PC-9 (cell line): ENCODE measurements around the gene LRRC46. TPM values are rescaled to one million over a fixed set of nuclear protein-coding genes. Genes with fewer than 3 reads are reported as not detected.

ENCODE experiments used
- BruUV-seq: library from RNA; stranded (reverse); fragments of 400-500 nt; replicated peaks from 2 replicates; lab custom pipeline; 2021; lab: Mats Ljungman, UMichigan
- CTCF ChIA-PET: fragments of 300-600 bp; sonication (Branson Sonifier 250); formaldehyde crosslinking; loops from one replicate; lab custom pipeline; 2022; ENCODE audit warnings: antibody characterized with exemption; lab: Charles Lee
- POLR2A ChIA-PET: fragments of 300-600 bp; sonication (Branson Sonifier 250); formaldehyde crosslinking; loops from one replicate; lab custom pipeline; 2022; ENCODE audit warnings: antibody characterized with exemption; ENCODE audit not compliant: unreplicated experiment; lab: Charles Lee
- DNase-seq, 2 experiments: peaks; one replicate each; pipeline versions ENCODE4 v3.0.0 to v3.0.0-alpha.2; 2015 to 2022; ENCODE audit warnings: mixed read lengths in 1 of 2
- H2AFZ ChIP-seq: fragments of 200-600 bp; sonication (generic); 2 replicates; pipeline ENCODE4 v1.8.1; 2017; ENCODE audit warnings: antibody characterized with exemption
- H3F3A ChIP-seq: fragments of 200-600 bp; sonication (generic); 2 replicates; pipeline ENCODE4 v1.8.1; 2017; ENCODE audit warnings: antibody characterized with exemption, mild to moderate bottlenecking, low read depth; ENCODE audit not compliant: insufficient read depth
- H3K27ac ChIP-seq: fragments of 200-600 bp; sonication (generic); 2 replicates; pipeline ENCODE4 v1.6.1; 2016; ENCODE audit warnings: mixed run types
- H3K27me3 ChIP-seq: fragments of 200-600 bp; sonication (generic); 2 replicates; pipeline ENCODE4 v1.6.1; 2016; ENCODE audit warnings: low read depth, mixed run types; ENCODE audit not compliant: insufficient read depth
- H3K36me3 ChIP-seq: fragments of 200-600 bp; sonication (generic); 2 replicates; pipeline ENCODE4 v1.6.1; 2016; ENCODE audit warnings: low read depth, mixed run types
- H3K4me1 ChIP-seq: fragments of 200-600 bp; sonication (generic); replicated peaks from 2 replicates; pipeline ENCODE4 v1.6.1; 2016; ENCODE audit warnings: mixed run types; ENCODE audit not compliant: insufficient read depth
- H3K4me2 ChIP-seq: fragments of 200-600 bp; sonication (generic); 2 replicates; pipeline ENCODE4 v1.6.1; 2017; ENCODE audit warnings: mixed run types
- H3K4me3 ChIP-seq: fragments of 200-600 bp; sonication (generic); 2 replicates; pipeline ENCODE4 v1.6.1; 2016; ENCODE audit warnings: mixed run types
- H3K79me2 ChIP-seq: fragments of 200-600 bp; sonication (generic); 2 replicates; pipeline ENCODE4 v1.6.1; 2017; ENCODE audit warnings: low read depth, mixed run types
- H3K9me2 ChIP-seq: fragments of 200-600 bp; sonication (generic); 2 replicates; pipeline ENCODE4 v1.8.1; 2017; ENCODE audit warnings: mild to moderate bottlenecking; ENCODE audit not compliant: insufficient read depth
- H3K9me3 ChIP-seq: fragments of 200-600 bp; sonication (generic); 2 replicates; pipeline ENCODE4 v1.8.1; 2016; ENCODE audit warnings: low read depth; ENCODE audit not compliant: insufficient read depth
- H4K20me1 ChIP-seq: fragments of 200-600 bp; sonication (generic); 2 replicates; pipeline ENCODE4 v1.8.1; 2017; ENCODE audit not compliant: insufficient read depth
- EZH2 ChIP-seq: fragments of 200-600 bp; sonication (generic); IDR thresholded peaks from 2 replicates; pipeline ENCODE4 v1.8.0; 2017; ENCODE audit warnings: antibody characterized with exemption, low read depth
- intact Hi-C: fragments of 100-400 bp; cut with micrococcal nuclease; formaldehyde crosslinking; loops from one replicate; pipeline ENCODE4 v1.10.0; 2022; ENCODE audit not compliant: unreplicated experiment
- total RNA-seq: library from RNA; stranded (reverse); gene quantifications from 2 replicates; pipeline ENCODE4 v1.2.3, GENCODE V29; 2021
- TF ChIP-seq, protein P1 (sequence below): fragments of 200-600 bp; sonication (generic); conservative IDR thresholded peaks from 2 replicates; pipeline ENCODE4 v1.6.1; 2017; ENCODE audit warnings: mixed run types, antibody characterized with exemption, mild to moderate bottlenecking, moderate library complexity

The LRRC46 gene
- total RNA-seq, 1 experiment from 2014 or later: 1.9 TPM

DNA sequence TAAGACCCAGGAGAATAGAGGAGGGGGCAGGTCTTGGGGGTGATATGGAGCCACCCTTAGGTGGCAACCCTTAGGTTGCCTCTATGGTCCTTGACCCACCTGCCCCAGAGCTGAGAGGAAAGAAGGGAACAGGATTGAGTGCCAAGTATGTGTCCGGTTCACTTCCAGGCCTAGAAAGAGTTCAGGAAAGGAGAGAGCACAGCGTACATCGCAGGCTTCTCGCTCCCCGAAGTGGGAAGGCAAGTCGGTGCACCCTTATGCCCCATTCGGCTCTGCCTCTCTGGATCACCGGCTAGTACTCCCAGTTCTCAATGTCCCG is 18.9 kb downstream of the LRRC46 start:
- peaks cover 8% of the 10 kb centered on the region; the same call in 1 of the 2 replicates for H4K20me1 ChIP-seq
- H3K4me3 ChIP-seq: peak overlapping the region; percentile 72
- TF ChIP-seq EZH2: no peak
- TF ChIP-seq, protein P1, sequence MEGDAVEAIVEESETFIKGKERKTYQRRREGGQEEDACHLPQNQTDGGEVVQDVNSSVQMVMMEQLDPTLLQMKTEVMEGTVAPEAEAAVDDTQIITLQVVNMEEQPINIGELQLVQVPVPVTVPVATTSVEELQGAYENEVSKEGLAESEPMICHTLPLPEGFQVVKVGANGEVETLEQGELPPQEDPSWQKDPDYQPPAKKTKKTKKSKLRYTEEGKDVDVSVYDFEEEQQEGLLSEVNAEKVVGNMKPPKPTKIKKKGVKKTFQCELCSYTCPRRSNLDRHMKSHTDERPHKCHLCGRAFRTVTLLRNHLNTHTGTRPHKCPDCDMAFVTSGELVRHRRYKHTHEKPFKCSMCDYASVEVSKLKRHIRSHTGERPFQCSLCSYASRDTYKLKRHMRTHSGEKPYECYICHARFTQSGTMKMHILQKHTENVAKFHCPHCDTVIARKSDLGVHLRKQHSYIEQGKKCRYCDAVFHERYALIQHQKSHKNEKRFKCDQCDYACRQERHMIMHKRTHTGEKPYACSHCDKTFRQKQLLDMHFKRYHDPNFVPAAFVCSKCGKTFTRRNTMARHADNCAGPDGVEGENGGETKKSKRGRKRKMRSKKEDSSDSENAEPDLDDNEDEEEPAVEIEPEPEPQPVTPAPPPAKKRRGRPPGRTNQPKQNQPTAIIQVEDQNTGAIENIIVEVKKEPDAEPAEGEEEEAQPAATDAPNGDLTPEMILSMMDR: no peak
- no peaks in the 10 kb centered on the region for H3K27me3 ChIP-seq
- ChIA-PET POLR2A (interaction anchor here (0.5 to 0.9 kb wide), 3 partner anchors 13 to 35 kb away, joined by 4 to 5 read pairs (median 4); no protein-coding TSS in a partner anchor), CTCF (interaction anchor here (0.7 to 1.7 kb wide), 2 partner anchors 39 to 121 kb away, joined by 5 to 6 read pairs; partner anchors contain the start of gene CDK5RAP3)
- no TSS peak for BruUV-seq
- H3K9me2 ChIP-seq: no peaks in the 10 kb centered on the region
- H3K27ac ChIP-seq: peak overlapping the region; percentile 55
- no peak for DNase-seq
- H3K9me3 ChIP-seq: no peaks in the 10 kb centered on the region
- intact Hi-C loops: no loop called here
- peaks cover 15% of the 10 kb centered on the region; the same call in 1 of the 2 replicates for H3F3A ChIP-seq
- peaks cover 55% of the 10 kb centered on the region for H3K79me2 ChIP-seq
- H3K36me3 ChIP-seq: peaks cover 10% of the 10 kb centered on the region; the same call in 1 of the 2 replicates
- peaks cover 39% of the 10 kb centered on the region for H3K4me1 ChIP-seq
- peak overlapping the region; percentile 80 for H2AFZ ChIP-seq
- peak overlapping the region; percentile 88 for H3K4me2 ChIP-seq

DNA sequence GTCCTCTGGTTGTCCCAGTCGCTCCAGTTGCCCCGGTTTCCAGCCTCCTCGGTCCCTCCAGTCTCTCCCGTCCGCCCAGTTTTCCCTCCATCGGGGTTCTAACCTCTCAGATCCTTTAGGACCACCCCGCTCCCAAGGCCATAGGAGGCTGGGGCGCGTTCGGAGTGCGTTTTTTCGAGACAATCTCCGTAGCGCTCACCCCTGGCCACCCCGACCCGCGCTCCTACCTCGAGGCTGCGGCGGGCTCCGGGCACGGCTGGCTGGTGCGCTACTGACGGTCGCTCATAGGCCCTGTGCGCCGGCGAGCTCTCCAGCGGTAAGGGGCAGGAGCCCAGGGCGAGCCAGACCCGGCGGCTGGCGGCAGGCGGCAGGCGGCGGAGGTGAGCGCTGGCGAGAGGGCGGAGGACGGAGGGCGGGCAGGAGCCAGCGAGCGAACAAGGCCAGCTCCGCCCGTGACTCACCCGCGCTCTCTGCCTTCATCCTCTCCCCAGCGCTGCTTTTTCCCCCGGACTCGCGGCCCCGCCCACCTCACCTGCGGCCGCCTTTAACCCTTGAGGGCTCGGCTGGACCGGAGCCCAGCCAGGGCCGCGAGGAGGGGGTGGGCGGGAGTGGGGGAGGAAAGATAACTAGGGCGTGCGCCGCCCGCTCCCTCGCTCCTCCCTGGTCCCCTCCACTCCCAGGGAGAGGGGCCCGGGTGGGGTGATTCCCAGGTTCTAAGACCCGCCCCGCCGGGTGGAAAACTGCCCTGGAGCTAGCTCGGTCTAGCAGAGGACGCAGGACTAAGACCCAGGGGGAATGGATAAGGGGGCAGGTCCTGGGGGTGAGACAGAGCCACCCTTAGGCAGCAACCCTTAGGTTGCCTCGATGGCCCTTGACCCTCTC is 19.5 kb downstream of the LRRC46 start, which contains the start of gene SP6:
TSS of gene SP6 (minus strand) at position 472 of the 882 bp plus-strand sequence. CDS start 2,734 bp downstream, outside the sequence.
- no peaks in the 10 kb centered on the region for H3K9me3 ChIP-seq
- H3K4me2 ChIP-seq: peak within 1 kb of the TSS; percentile 88
- peaks cover 49% of the 10 kb centered on the region for H3K79me2 ChIP-seq
- ChIA-PET POLR2A (interaction anchor here (0.5 to 0.9 kb wide), 4 partner anchors 12 to 34 kb away, joined by 3 to 5 read pairs (median 4); no protein-coding TSS in a partner anchor), CTCF (interaction anchor here (0.7 to 1.7 kb wide), 2 partner anchors 39 to 120 kb away, joined by 5 to 6 read pairs; partner anchors contain the start of gene CDK5RAP3)
- H3K27ac ChIP-seq: peak within 1 kb of the TSS; percentile 55
- no peak for TF ChIP-seq EZH2
- TF ChIP-seq, protein P1: no peak; the same call in 1 of the 2 replicates
- H3K4me3 ChIP-seq: peak within 1 kb of the TSS; percentile 72
- DNase-seq: peak; percentile 86 to 88
- intact Hi-C loops: loop anchor here (1.0 kb wide), 1 partner anchor 34 kb away; no protein-coding TSS in a partner anchor
- peaks cover 8% of the 10 kb centered on the region; the same call in 1 of the 2 replicates for H4K20me1 ChIP-seq
- no peaks in the 10 kb centered on the region for H3K9me2 ChIP-seq
- H2AFZ ChIP-seq: peak within 1 kb of the TSS; percentile 80
- peaks cover 8% of the 10 kb centered on the region; the same call in 1 of the 2 replicates for H3K36me3 ChIP-seq
- peaks cover 33% of the 10 kb centered on the region for H3K4me1 ChIP-seq
- BruUV-seq: no TSS peak
- peaks cover 9% of the 10 kb centered on the region; the same call in 1 of the 2 replicates for H3F3A ChIP-seq
- H3K27me3 ChIP-seq: no peaks in the 10 kb centered on the region

DNA sequence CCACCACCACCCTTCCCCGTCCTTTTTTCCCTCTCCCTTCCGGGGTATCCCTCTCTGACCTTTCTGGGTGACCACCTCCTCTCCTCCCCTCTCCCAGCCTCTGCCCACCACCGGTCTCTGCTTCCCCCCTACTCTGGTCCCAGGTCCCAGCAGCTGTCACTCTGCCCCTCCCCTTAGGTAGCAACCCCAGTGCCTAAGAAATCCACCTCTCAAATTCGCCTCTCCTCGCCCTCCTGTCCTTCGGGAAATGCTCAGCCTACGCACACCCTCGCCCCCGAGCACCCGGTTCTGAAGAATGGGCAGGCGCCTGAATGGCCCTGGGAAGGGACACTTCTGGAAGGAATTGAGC is 20.3 kb downstream of the LRRC46 start:
- Histone ChIP-seq H4K20me1 (peaks cover 8% of the 10 kb centered on the region; the same call in 1 of the 2 replicates), H3K4me2 (0 out of 2 replicates have a peak overlapping the region, but pooled peaks have one; percentile 27), H2AFZ (no peak overlapping the region), H3K27me3 (no peaks in the 10 kb centered on the region), H3K79me2 (peaks cover 41% of the 10 kb centered on the region), H3K27ac (no peak overlapping the region), H3K36me3 (0 out of 2 replicates have a peak, but pooled peaks cover 6% of the 10 kb centered on the region), H3K9me2 (no peaks in the 10 kb centered on the region), H3K4me1 (peaks cover 35% of the 10 kb centered on the region), H3K9me3 (no peaks in the 10 kb centered on the region), H3F3A (0 out of 2 replicates have a peak, but pooled peaks cover 3% of the 10 kb centered on the region), H3K4me3 (no peak overlapping the region)
- no peak for TF ChIP-seq EZH2
- TF ChIP-seq, protein P1: no peak
- BruUV-seq: no TSS peak
- ChIA-PET POLR2A (interaction anchor here (0.6 kb wide), 1 partner anchor 32 kb away, joined by 3 read pairs; no protein-coding TSS in a partner anchor), CTCF (no interaction called here)
- no peak for DNase-seq
- intact Hi-C loops: loop anchor here (1.0 kb wide), 1 partner anchor 34 kb away; no protein-coding TSS in a partner anchor
